ENCODE data around the gene B4GALT3.

Gene B4GALT3

GRCh38 chr1:161185732-161186311, 8.5 kb upstream of the B4GALT3 start:
- ATAC-seq (ENCODE audit: low read depth) (peak; percentile 67), DNase-seq (ENCODE audit: low spot score in 2 of 2) (peak in 1 of 2 donors; percentile 38)
- Mint-ChIP-seq H3K36me3 (peaks cover 2% of the 10 kb centered on the region), H3K27ac (peak overlapping the region; percentile 87), H3K4me3 (peak overlapping the region; percentile 84), H3K4me1 (peaks cover 53% of the 10 kb centered on the region), H3K27me3 (no peaks in the 10 kb centered on the region), H3K9me3 (no peaks in the 10 kb centered on the region)

GRCh38 chr1:161185282-161185682, 8.0 kb upstream of the B4GALT3 start:
- Mint-ChIP-seq H3K9me3 (no peaks in the 10 kb centered on the region), H3K4me1 (peaks cover 58% of the 10 kb centered on the region), H3K4me3 (peak overlapping the region; percentile 84), H3K27ac (peak overlapping the region; percentile 87), H3K36me3 (peaks cover 2% of the 10 kb centered on the region), H3K27me3 (no peaks in the 10 kb centered on the region)
- DNase-seq (ENCODE audit: low spot score in 2 of 2) = peak; percentile 51 to 72
- peak; percentile 83 for ATAC-seq (ENCODE audit: low read depth)

DNA sequence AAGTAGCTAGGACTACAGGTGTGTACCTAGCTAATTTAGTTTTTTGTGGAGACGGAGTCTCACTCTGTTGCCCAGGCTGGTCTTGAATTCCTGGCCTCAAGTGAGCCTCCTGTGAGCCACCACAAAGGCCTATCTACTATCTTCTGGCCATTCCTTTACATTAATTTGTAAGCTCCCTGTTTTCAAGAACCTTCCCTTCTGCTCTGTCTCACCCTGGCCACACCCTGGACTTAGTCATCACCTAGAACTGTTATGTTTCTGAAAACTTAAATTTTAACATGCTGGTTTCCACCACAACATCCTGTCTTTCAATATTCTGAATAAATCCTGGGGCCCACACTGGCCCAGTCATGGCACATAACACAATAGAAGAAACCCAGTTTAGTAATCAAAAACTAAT, 4.9 kb upstream of the B4GALT3 start:
- Mint-ChIP-seq H3K27ac (peak overlapping the region; percentile 43), H3K4me3 (peak overlapping the region; percentile 24), H3K4me1 (peaks cover 55% of the 10 kb centered on the region), H3K36me3 (peaks cover 2% of the 10 kb centered on the region), H3K9me3 (no peaks in the 10 kb centered on the region), H3K27me3 (no peaks in the 10 kb centered on the region)
- DNase-seq (ENCODE audit: low spot score in 2 of 2) (no peak), ATAC-seq (ENCODE audit: low read depth) (no peak)

GRCh38 chr1:161180639-161181038, 3.3 kb upstream of the B4GALT3 start:
- Mint-ChIP-seq H3K4me1 (peaks cover 56% of the 10 kb centered on the region), H3K9me3 (no peaks in the 10 kb centered on the region), H3K27me3 (no peaks in the 10 kb centered on the region), H3K36me3 (peaks cover 3% of the 10 kb centered on the region), H3K27ac (peak overlapping the region; percentile 69), H3K4me3 (peak overlapping the region; percentile 11)
- DNase-seq (ENCODE audit: low spot score in 2 of 2) (no peak), ATAC-seq (ENCODE audit: low read depth) (no peak)

DNA sequence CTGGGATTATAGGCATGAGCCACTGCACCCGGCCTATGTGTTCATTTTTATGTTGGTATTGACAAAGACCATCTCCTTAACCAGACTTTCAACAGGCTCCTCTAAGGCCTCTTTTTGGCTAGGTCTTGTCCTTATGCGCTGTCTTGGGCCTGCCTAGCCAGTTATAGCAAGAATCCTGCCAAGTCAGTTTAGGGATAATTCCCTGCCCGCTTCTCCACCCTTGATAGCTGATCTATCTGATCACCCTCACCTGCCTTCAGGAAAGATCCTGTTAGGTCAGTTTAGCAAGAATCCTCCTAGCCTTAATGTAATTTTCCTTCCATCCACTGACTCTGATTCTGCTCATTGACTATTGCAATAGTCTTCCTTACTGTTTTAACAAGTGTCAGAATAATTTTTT, 2.4 kb upstream of the B4GALT3 start:
- Mint-ChIP-seq H3K36me3 (peaks cover 9% of the 10 kb centered on the region), H3K4me3 (no peak overlapping the region), H3K27me3 (no peaks in the 10 kb centered on the region), H3K9me3 (no peaks in the 10 kb centered on the region), H3K27ac (no peak overlapping the region), H3K4me1 (peaks cover 58% of the 10 kb centered on the region)
- ATAC-seq (ENCODE audit: low read depth) (no peak), DNase-seq (ENCODE audit: low spot score in 2 of 2) (no peak)

GRCh38 chr1:161177936-161178244, 583 bp upstream of the B4GALT3 start:
- Mint-ChIP-seq H3K27ac (peak overlapping the region; percentile 96), H3K9me3 (no peaks in the 10 kb centered on the region), H3K36me3 (peaks cover 20% of the 10 kb centered on the region), H3K4me3 (peak overlapping the region; percentile 100), H3K4me1 (peaks cover 50% of the 10 kb centered on the region), H3K27me3 (no peaks in the 10 kb centered on the region)
- no peak for DNase-seq (ENCODE audit: low spot score in 2 of 2)
- ATAC-seq (ENCODE audit: low read depth) = no peak

DNA sequence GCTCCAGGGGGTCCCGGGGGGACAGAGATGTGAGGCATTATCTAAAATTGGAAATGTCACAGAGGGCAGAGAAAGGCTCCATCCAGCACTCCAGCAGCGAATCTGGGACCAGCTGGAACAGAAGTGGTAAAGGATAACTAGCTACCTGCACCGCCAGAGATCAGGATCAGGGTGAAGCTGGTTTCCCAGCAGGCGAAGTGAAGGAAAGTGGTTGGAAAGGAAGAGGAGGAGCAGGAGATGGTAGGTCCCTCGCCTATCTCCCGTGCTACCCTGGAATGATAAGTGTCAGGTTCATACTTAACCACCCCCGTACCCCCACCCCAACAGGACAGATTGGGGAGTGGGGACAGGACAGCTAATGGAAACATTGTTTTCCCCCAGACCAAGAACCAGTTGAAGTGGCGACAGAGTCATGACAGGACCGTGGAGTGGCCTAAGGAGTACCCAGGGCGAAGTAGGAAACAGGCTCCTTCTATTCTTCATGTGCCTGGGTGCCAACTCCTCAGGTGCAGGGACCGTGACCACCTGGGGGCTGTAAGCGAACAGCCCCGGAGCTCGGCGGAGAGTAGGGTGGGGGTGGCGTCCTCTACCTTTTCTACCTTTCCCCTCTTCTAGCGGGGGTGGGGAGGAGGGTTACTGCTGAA, 717 bp downstream of the B4GALT3 start:
- Mint-ChIP-seq H3K36me3 (peaks cover 26% of the 10 kb centered on the region), H3K9me3 (no peaks in the 10 kb centered on the region), H3K4me3 (peak overlapping the region; percentile 100), H3K4me1 (peaks cover 42% of the 10 kb centered on the region), H3K27me3 (no peaks in the 10 kb centered on the region), H3K27ac (peak overlapping the region; percentile 96)
- ATAC-seq (ENCODE audit: low read depth) (no peak), DNase-seq (ENCODE audit: low spot score in 2 of 2) (no peak)

- ATAC-seq (ENCODE audit: low read depth) = no peak
- Mint-ChIP-seq H3K9me3 (no peaks in the 10 kb centered on the region), H3K27ac (peak overlapping the region; percentile 96), H3K4me1 (peaks cover 42% of the 10 kb centered on the region), H3K4me3 (peak overlapping the region; percentile 100), H3K36me3 (peaks cover 31% of the 10 kb centered on the region), H3K27me3 (no peaks in the 10 kb centered on the region)
- DNase-seq (ENCODE audit: low spot score in 2 of 2) = no peak
These were observed 1.4 kb downstream of the B4GALT3 start for GRCh38 chr1:161175771-161176453.

GRCh38 chr1:161174911-161175310, 2.4 kb downstream of the B4GALT3 start:
- Mint-ChIP-seq H3K27me3 (no peaks in the 10 kb centered on the region), H3K4me3 (peak overlapping the region; percentile 29), H3K4me1 (peaks cover 36% of the 10 kb centered on the region), H3K27ac (peak overlapping the region; percentile 14), H3K36me3 (peaks cover 31% of the 10 kb centered on the region), H3K9me3 (no peaks in the 10 kb centered on the region)
- DNase-seq (ENCODE audit: low spot score in 2 of 2) = no peak
- no peak for ATAC-seq (ENCODE audit: low read depth)

GRCh38 chr1:161173711-161174110, 3.6 kb downstream of the B4GALT3 start:
- no peaks in the 10 kb centered on the region for H3K9me3 Mint-ChIP-seq
- H3K4me3 Mint-ChIP-seq = no peak overlapping the region
- DNase-seq (ENCODE audit: low spot score in 2 of 2) (no peak), ATAC-seq (ENCODE audit: low read depth) (no peak)
- no peaks in the 10 kb centered on the region for H3K27me3 Mint-ChIP-seq
- H3K36me3 Mint-ChIP-seq = peaks cover 35% of the 10 kb centered on the region
- peak overlapping the region; percentile 67 for H3K27ac Mint-ChIP-seq
- H3K4me1 Mint-ChIP-seq = peaks cover 33% of the 10 kb centered on the region

DNA sequence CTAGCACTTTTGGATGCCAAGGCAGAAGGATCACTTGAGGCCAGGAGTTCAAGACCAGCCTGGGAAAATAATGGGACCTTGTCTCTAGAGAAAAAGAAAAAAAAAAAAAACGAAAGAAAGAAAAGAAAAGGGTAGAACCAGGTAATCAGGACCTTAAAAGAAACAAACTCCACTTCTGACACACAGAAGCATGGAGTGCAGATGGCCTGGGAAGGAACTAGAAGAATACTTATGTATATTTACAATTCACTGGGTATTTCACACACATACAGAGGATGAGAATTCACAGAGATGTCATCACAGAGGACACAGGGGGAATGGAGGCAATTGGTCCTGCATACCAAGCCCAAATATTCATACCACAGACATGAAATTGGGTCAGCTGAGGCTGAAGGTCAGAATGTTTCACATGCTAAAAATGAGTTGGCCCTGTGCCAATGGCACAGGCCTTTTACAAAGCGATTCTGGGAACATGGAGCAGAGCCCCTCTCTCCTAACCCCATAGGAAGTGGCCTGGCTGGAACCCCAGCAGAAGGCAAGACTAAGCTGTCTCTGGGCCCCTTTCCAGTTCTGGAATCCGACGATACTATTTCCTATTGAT, 4.4 kb downstream of the B4GALT3 start:
- no peaks in the 10 kb centered on the region for H3K9me3 Mint-ChIP-seq
- no peak for DNase-seq (ENCODE audit: low spot score in 2 of 2)
- H3K4me1 Mint-ChIP-seq = peaks cover 33% of the 10 kb centered on the region
- peaks cover 35% of the 10 kb centered on the region for H3K36me3 Mint-ChIP-seq
- H3K4me3 Mint-ChIP-seq = no peak overlapping the region
- H3K27ac Mint-ChIP-seq = peak overlapping the region; percentile 67
- ATAC-seq (ENCODE audit: low read depth) = no peak
- H3K27me3 Mint-ChIP-seq = no peaks in the 10 kb centered on the region

- Mint-ChIP-seq H3K36me3 (peaks cover 35% of the 10 kb centered on the region), H3K27ac (no peak overlapping the region), H3K4me1 (peaks cover 31% of the 10 kb centered on the region), H3K9me3 (no peaks in the 10 kb centered on the region), H3K27me3 (no peaks in the 10 kb centered on the region), H3K4me3 (no peak overlapping the region)
- no peak for DNase-seq (ENCODE audit: low spot score in 2 of 2)
- no peak for ATAC-seq (ENCODE audit: low read depth)
These were observed 5.0 kb downstream of the B4GALT3 start for GRCh38 chr1:161172349-161172748.

DNA sequence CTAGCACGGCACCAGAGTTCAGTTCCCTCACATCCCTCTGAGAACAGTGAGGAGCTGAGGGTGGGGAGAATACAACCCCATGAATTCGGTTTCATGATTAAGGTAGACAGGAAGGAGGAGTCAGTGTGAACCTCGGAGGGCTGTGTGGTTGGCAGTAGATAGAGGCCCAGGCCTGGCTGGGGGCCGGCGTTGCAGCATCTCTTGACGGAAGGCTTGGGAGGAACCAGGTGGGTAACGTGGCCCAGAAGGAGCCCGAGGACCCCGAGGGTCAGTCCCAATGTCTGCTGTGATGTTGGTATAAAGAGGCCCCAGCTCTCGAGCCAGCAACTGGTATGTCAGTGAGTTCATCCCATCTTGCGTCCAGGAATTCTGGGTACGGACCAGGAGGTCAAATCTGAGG, 5.6 kb downstream of the B4GALT3 start:
- peaks cover 35% of the 10 kb centered on the region for H3K4me1 Mint-ChIP-seq
- ATAC-seq (ENCODE audit: low read depth) = no peak
- H3K36me3 Mint-ChIP-seq = peaks cover 35% of the 10 kb centered on the region

GRCh38 chr1:161171191-161171590, 6.1 kb downstream of the B4GALT3 start:
- Mint-ChIP-seq H3K9me3 (no peaks in the 10 kb centered on the region), H3K36me3 (peaks cover 35% of the 10 kb centered on the region), H3K27me3 (no peaks in the 10 kb centered on the region), H3K4me1 (peaks cover 30% of the 10 kb centered on the region), H3K4me3 (no peak overlapping the region), H3K27ac (no peak overlapping the region)
- ATAC-seq (ENCODE audit: low read depth) (no peak), DNase-seq (ENCODE audit: low spot score in 2 of 2) (no peak)

More for the DNA sequence above, 5.6 kb downstream of the B4GALT3 start:
- Mint-ChIP-seq H3K9me3 (no peaks in the 10 kb centered on the region), H3K4me3 (no peak overlapping the region), H3K27me3 (no peaks in the 10 kb centered on the region), H3K27ac (no peak overlapping the region)
- DNase-seq (ENCODE audit: low spot score in 2 of 2) = no peak
